Renal cortex interstitium (tissue), 11 donors: ENCODE measurements around the gene ANKRD13D. TPM values are rescaled to one million over a fixed set of nuclear protein-coding genes. Genes with fewer than 3 reads are reported as not detected.

ENCODE experiments used
- DNase-seq, 11 donors: peaks; one replicate each; pipeline ENCODE4 v3.0.0-alpha.2; 2013; ENCODE audit warnings: low read depth in 9 of 11, low spot score in 4 of 11; ENCODE audit errors: extremely low read depth in 1 of 11
- polyA plus RNA-seq, 3 donors: library from polyadenylated mRNA; unstranded; fragments of 120-200 nt; gene quantifications; one replicate each; pipeline ENCODE4 v1.2.1, GENCODE V29; 2013; ENCODE audit not compliant: insufficient read length in 3 of 3

The ANKRD13D gene
- polyA plus RNA-seq, 3 donors, result 21.5 to 48.5 (median 30.5) TPM

- DNase-seq, result no peak
Measured at GRCh38 chr11:67292671-67293070, 3.6 kb downstream of the ANKRD13D start.

GRCh38 chr11:67293090-67293489 is 4.0 kb downstream of the ANKRD13D start:
- DNase-seq, result no peak

- DNase-seq, result no peak
Measured at GRCh38 chr11:67295846-67296245, 6.7 kb downstream of the ANKRD13D start.

GRCh38 chr11:67298786-67299185 is 9.7 kb downstream of the ANKRD13D start:
- DNase-seq, result no peak

GRCh38 chr11:67299471-67300191 is 10.5 kb downstream of the ANKRD13D start:
- DNase-seq, result no peak

- DNase-seq, result no peak
Measured at GRCh38 chr11:67300256-67300755, 11.2 kb downstream of the ANKRD13D start.

- DNase-seq, result no peak
Measured at GRCh38 chr11:67300756-67301312, 11.7 kb downstream of the ANKRD13D start.

- no peak for DNase-seq
Measured at GRCh38 chr11:67301313-67301921, 12.3 kb downstream of the ANKRD13D start.

- peak in 6 of 11 donors; percentile 51 to 67 (median 56) for DNase-seq
Measured at GRCh38 chr11:67301951-67302516, 12.9 kb downstream of the ANKRD13D start.

GRCh38 chr11:67302571-67303131 is 13.5 kb downstream of the ANKRD13D start:
- DNase-seq, result no peak

- peak in 3 of 11 donors; percentile 25 to 57 (median 44) for DNase-seq
Measured at GRCh38 chr11:67303132-67303834, 14.2 kb downstream of the ANKRD13D start, which contains the start of gene SSH3. SSH3 (plus strand) TSS chr11:67303530; CDS start chr11:67303626, 96 bp downstream.

GRCh38 chr11:67303835-67304411 is 14.8 kb downstream of the ANKRD13D start:
- DNase-seq, result peak in 1 of 11 donors; percentile 42

- no peak for DNase-seq
Measured at GRCh38 chr11:67304511-67305113, 15.5 kb downstream of the ANKRD13D start.

- no peak for DNase-seq
Measured at GRCh38 chr11:67306769-67307544, 17.9 kb downstream of the ANKRD13D start.

GRCh38 chr11:67307545-67308001 is 18.5 kb downstream of the ANKRD13D start:
- no peak for DNase-seq

GRCh38 chr11:67308031-67308866 is 19.1 kb downstream of the ANKRD13D start:
- DNase-seq, result no peak
